Upper lobe of left lung (tissue), 4 donors: Measurements from ENCODE around the gene SIK3.

Experiments used
- CTCF ChIP-seq, 6 experiments: fragments of 450-650 bp in 4 of 6; fragments of 200-600 bp in 2 of 6; sonication (generic) in 2 of 6; IDR thresholded peaks; one replicate each; pipeline ENCODE4 v1.5.1; 2016 to 2019; ENCODE audit warnings: antibody characterized with exemption in 6 of 6
- EP300 ChIP-seq, 4 donors: sonication (generic); formaldehyde crosslinking; IDR thresholded peaks; one replicate each; pipeline ENCODE4 v1.5.1; 2017; ENCODE audit warnings: antibody characterized with exemption in 4 of 4, control low read depth in 2 of 4
- POLR2A ChIP-seq, 4 donors: fragments of 450-650 bp; IDR thresholded peaks; one replicate each; pipeline ENCODE4 v1.5.1; 2016 to 2017; ENCODE audit warnings: antibody characterized with exemption in 4 of 4, mild to moderate bottlenecking in 2 of 4
- POLR2AphosphoS5 ChIP-seq, 2 donors: sonication (generic); formaldehyde crosslinking; IDR thresholded peaks; one replicate each; pipeline ENCODE4 v1.5.1; 2017; ENCODE audit warnings: antibody characterized with exemption in 2 of 2

GRCh38 chr11:116990811-116991210 lies 107.4 kb downstream of the SIK3 start:
- TF ChIP-seq EP300 (IDR thresholded peaks at IDR 0.05) (no peak), POLR2AphosphoS5 (IDR thresholded peaks at IDR 0.05) (no peak), CTCF (IDR thresholded peaks at IDR 0.05) (no peak), POLR2A (IDR thresholded peaks at IDR 0.05) (no peak)
